Dendritic cell treated with granulocyte-macrophage colony-stimulating factor and Interleukin-4, amounts not matched to agents 40 ng/mL and 50 ng/mL, for 4 days (primary cell): ENCODE measurements around the gene TMEM126B.
A peak's percentile ranks its signal among the peaks of the same experiment; 100 is the strongest.
"Not testable (repeated sequence)": the region's sequence is repeated elsewhere in the genome, so short reads cannot be mapped to it uniquely, and the experiment has no call there.

Experiments used
- H3K27ac Mint-ChIP-seq: one replicate; pipeline ENCODE4 v1.8.0; 2022; ENCODE audit warnings: mild to moderate bottlenecking, mixed read lengths
- H3K27me3 Mint-ChIP-seq: one replicate; pipeline ENCODE4 v1.8.0; 2022; ENCODE audit warnings: mild to moderate bottlenecking, mixed read lengths
- H3K36me3 Mint-ChIP-seq: one replicate; pipeline ENCODE4 v1.8.0; 2022; ENCODE audit warnings: low read depth, mixed read lengths
- H3K4me1 Mint-ChIP-seq: one replicate; pipeline ENCODE4 v1.8.0; 2022; ENCODE audit warnings: low read depth, mixed read lengths
- H3K4me3 Mint-ChIP-seq: one replicate; pipeline ENCODE4 v1.8.0; 2022; ENCODE audit warnings: mild to moderate bottlenecking, moderate library complexity, mixed read lengths
- H3K9me3 Mint-ChIP-seq: one replicate; pipeline ENCODE4 v1.8.0; 2022; ENCODE audit warnings: mixed read lengths
- intact Hi-C: fragments of 100-400 bp; cut with micrococcal nuclease; formaldehyde crosslinking; loops from one replicate; pipeline ENCODE4 v1.15.0; 2022

TMEM126B gene

GRCh38 chr11:85627998-85628770, at the start of gene TMEM126B:
Gene TMEM126B, plus strand, starts transcription at chr11:85628593. Its CDS starts 15 bp downstream, at chr11:85628608.
- H3K27ac Mint-ChIP-seq = peak within 1 kb of the TSS; percentile 93
- H3K4me1 Mint-ChIP-seq = peaks cover 21% of the 10 kb centered on the region
- peaks cover 34% of the 10 kb centered on the region for H3K36me3 Mint-ChIP-seq
- peak within 1 kb of the TSS; percentile 95 for H3K4me3 Mint-ChIP-seq
- no peaks in the 10 kb centered on the region for H3K9me3 Mint-ChIP-seq
- intact Hi-C loops = loop anchor here (1.0 to 10.0 kb wide), 3 partner anchors 19 to 677 kb away; partner anchors contain the start of genes HIKESHI and TMEM126A
- peaks cover 2% of the 10 kb centered on the region for H3K27me3 Mint-ChIP-seq

- H3K27ac Mint-ChIP-seq = no peak overlapping the region
- H3K27me3 Mint-ChIP-seq = peaks cover 2% of the 10 kb centered on the region
- H3K36me3 Mint-ChIP-seq = no peaks in the 10 kb centered on the region
- H3K4me1 Mint-ChIP-seq = no peaks in the 10 kb centered on the region
- intact Hi-C loops = no loop called here
- no peak overlapping the region for H3K4me3 Mint-ChIP-seq
- H3K9me3 Mint-ChIP-seq = no peaks in the 10 kb centered on the region
Measured at GRCh38 chr11:85582111-85582510, 46.3 kb upstream of the TMEM126B start.

- Mint-ChIP-seq H3K4me1 (no peaks in the 10 kb centered on the region), H3K27ac (no peak overlapping the region), H3K4me3 (no peak overlapping the region), H3K36me3 (no peaks in the 10 kb centered on the region), H3K9me3 (no peaks in the 10 kb centered on the region), H3K27me3 (peaks cover 4% of the 10 kb centered on the region)
- intact Hi-C loops = no loop called here
Measured at GRCh38 chr11:85589373-85589772, 39.0 kb upstream of the TMEM126B start.

GRCh38 chr11:85590848-85591483, 37.4 kb upstream of the TMEM126B start:
- intact Hi-C loops = loop anchor here (2.0 to 10.0 kb wide), 2 partner anchors 806 to 1206 kb away; no protein-coding TSS in a partner anchor
- H3K4me1 Mint-ChIP-seq = no peaks in the 10 kb centered on the region
- H3K36me3 Mint-ChIP-seq = no peaks in the 10 kb centered on the region
- H3K27ac Mint-ChIP-seq = no peak overlapping the region
- no peaks in the 10 kb centered on the region for H3K9me3 Mint-ChIP-seq
- peaks cover 4% of the 10 kb centered on the region for H3K27me3 Mint-ChIP-seq
- H3K4me3 Mint-ChIP-seq = no peak overlapping the region

- intact Hi-C loops = loop anchor here (5.0 to 10.0 kb wide), 2 partner anchors 262 to 811 kb away; partner anchors contain the start of gene CCDC83
- no peaks in the 10 kb centered on the region for H3K9me3 Mint-ChIP-seq
- H3K4me1 Mint-ChIP-seq = peaks cover 5% of the 10 kb centered on the region
- peaks cover 2% of the 10 kb centered on the region for H3K27me3 Mint-ChIP-seq
- H3K36me3 Mint-ChIP-seq = no peaks in the 10 kb centered on the region
- no peak overlapping the region for H3K4me3 Mint-ChIP-seq
- no peak overlapping the region for H3K27ac Mint-ChIP-seq
Measured at GRCh38 chr11:85595285-85595884, 33.0 kb upstream of the TMEM126B start.

GRCh38 chr11:85596886-85597285, 31.5 kb upstream of the TMEM126B start:
- H3K27me3 Mint-ChIP-seq = peaks cover 2% of the 10 kb centered on the region
- H3K27ac Mint-ChIP-seq = no peak overlapping the region
- H3K4me3 Mint-ChIP-seq = no peak overlapping the region
- H3K36me3 Mint-ChIP-seq = no peaks in the 10 kb centered on the region
- peaks cover 5% of the 10 kb centered on the region for H3K4me1 Mint-ChIP-seq
- intact Hi-C loops = loop anchor here (5.0 to 10.0 kb wide), 2 partner anchors 260 to 812 kb away; partner anchors contain the start of gene CCDC83
- no peaks in the 10 kb centered on the region for H3K9me3 Mint-ChIP-seq

GRCh38 chr11:85599083-85599482, 29.3 kb upstream of the TMEM126B start:
- no peaks in the 10 kb centered on the region for H3K36me3 Mint-ChIP-seq
- H3K27ac Mint-ChIP-seq = no peak overlapping the region
- H3K4me1 Mint-ChIP-seq = peaks cover 15% of the 10 kb centered on the region
- no peak overlapping the region for H3K4me3 Mint-ChIP-seq
- H3K27me3 Mint-ChIP-seq = no peaks in the 10 kb centered on the region
- intact Hi-C loops = loop anchor here (5.0 to 10.0 kb wide), 2 partner anchors 258 to 814 kb away; partner anchors contain the start of gene CCDC83
- H3K9me3 Mint-ChIP-seq = no peaks in the 10 kb centered on the region

- intact Hi-C loops = no loop called here
- Mint-ChIP-seq H3K4me3 (no peak overlapping the region), H3K36me3 (no peaks in the 10 kb centered on the region), H3K9me3 (no peaks in the 10 kb centered on the region), H3K27me3 (no peaks in the 10 kb centered on the region), H3K4me1 (peaks cover 15% of the 10 kb centered on the region), H3K27ac (no peak overlapping the region)
Measured at GRCh38 chr11:85602526-85603213, 25.7 kb upstream of the TMEM126B start.

GRCh38 chr11:85603220-85603619, 25.2 kb upstream of the TMEM126B start:
- Mint-ChIP-seq H3K27me3 (no peaks in the 10 kb centered on the region), H3K9me3 (no peaks in the 10 kb centered on the region), H3K36me3 (no peaks in the 10 kb centered on the region), H3K27ac (no peak overlapping the region), H3K4me3 (no peak overlapping the region), H3K4me1 (peaks cover 15% of the 10 kb centered on the region)
- intact Hi-C loops = no loop called here

GRCh38 chr11:85606237-85606636, 22.2 kb upstream of the TMEM126B start:
- H3K27me3 Mint-ChIP-seq, H3K4me3 Mint-ChIP-seq, intact Hi-C loops, H3K9me3 Mint-ChIP-seq, H3K27ac Mint-ChIP-seq, H3K36me3 Mint-ChIP-seq, H3K4me1 Mint-ChIP-seq: not testable (repeated sequence)

GRCh38 chr11:85608621-85609020, 19.8 kb upstream of the TMEM126B start:
- H3K4me1 Mint-ChIP-seq, H3K9me3 Mint-ChIP-seq, H3K27me3 Mint-ChIP-seq, H3K36me3 Mint-ChIP-seq, H3K27ac Mint-ChIP-seq, H3K4me3 Mint-ChIP-seq, intact Hi-C loops: not testable (repeated sequence)

- H3K4me3 Mint-ChIP-seq, H3K9me3 Mint-ChIP-seq, intact Hi-C loops, H3K4me1 Mint-ChIP-seq, H3K27me3 Mint-ChIP-seq, H3K36me3 Mint-ChIP-seq, H3K27ac Mint-ChIP-seq: not testable (repeated sequence)
Measured at GRCh38 chr11:85609286-85609685, 19.1 kb upstream of the TMEM126B start.

GRCh38 chr11:85611643-85612042, 16.8 kb upstream of the TMEM126B start:
- H3K9me3 Mint-ChIP-seq, H3K4me1 Mint-ChIP-seq, H3K27me3 Mint-ChIP-seq, intact Hi-C loops, H3K36me3 Mint-ChIP-seq, H3K4me3 Mint-ChIP-seq: not testable (repeated sequence)
- H3K27ac Mint-ChIP-seq = peak overlapping the region; percentile 5

- H3K4me1 Mint-ChIP-seq = no peaks in the 10 kb centered on the region
- no peaks in the 10 kb centered on the region for H3K9me3 Mint-ChIP-seq
- no peak overlapping the region for H3K4me3 Mint-ChIP-seq
- H3K27me3 Mint-ChIP-seq = no peaks in the 10 kb centered on the region
- no peaks in the 10 kb centered on the region for H3K36me3 Mint-ChIP-seq
- intact Hi-C loops = no loop called here
- H3K27ac Mint-ChIP-seq = no peak overlapping the region
Measured at GRCh38 chr11:85619499-85619898, 8.9 kb upstream of the TMEM126B start.
